22Rv1 (cell line): ENCODE measurements around the gene SLC26A1.

Experiments
- H3K27ac ChIP-seq: fragments of 450-650 bp; 2 replicates; pipeline ENCODE4 v1.5.1; 2017
- ZFX ChIP-seq: fragments of 450-650 bp; IDR thresholded peaks from 2 replicates; pipeline ENCODE4 v1.6.1; 2017; ENCODE audit warnings: antibody characterized with exemption, borderline replicate concordance
- TF ChIP-seq, protein P1 (sequence below): fragments of 450-650 bp; IDR thresholded peaks from 2 replicates; pipeline ENCODE4 v1.5.1; 2017; ENCODE audit warnings: mild to moderate bottlenecking

SLC26A1 gene

DNA sequence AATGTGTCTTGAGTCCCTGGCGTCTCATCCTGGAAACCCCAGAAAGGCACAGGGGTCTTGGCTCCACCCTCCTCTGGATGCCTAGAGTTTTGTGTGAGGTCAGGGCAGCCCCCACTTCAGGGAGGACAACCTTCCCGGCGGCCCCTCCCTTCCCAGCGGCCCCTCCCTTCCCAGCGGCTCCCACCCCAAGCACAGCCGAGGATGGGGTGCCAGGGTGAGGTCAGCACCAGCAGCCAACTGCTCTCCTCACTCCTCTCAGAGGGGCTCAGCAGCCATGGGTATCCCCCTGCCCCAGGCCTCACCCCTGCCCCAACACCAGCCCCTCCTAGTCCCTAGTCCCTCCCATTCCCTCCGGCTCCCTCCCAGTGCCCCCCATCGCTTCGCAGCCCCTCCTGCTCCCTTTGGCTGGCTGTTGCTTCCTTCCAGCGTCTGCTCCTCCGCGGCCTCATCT is 37.2 kb downstream of the SLC26A1 start:
- H3K27ac ChIP-seq = no peak overlapping the region
- TF ChIP-seq ZFX = no peak
- TF ChIP-seq, protein P1, sequence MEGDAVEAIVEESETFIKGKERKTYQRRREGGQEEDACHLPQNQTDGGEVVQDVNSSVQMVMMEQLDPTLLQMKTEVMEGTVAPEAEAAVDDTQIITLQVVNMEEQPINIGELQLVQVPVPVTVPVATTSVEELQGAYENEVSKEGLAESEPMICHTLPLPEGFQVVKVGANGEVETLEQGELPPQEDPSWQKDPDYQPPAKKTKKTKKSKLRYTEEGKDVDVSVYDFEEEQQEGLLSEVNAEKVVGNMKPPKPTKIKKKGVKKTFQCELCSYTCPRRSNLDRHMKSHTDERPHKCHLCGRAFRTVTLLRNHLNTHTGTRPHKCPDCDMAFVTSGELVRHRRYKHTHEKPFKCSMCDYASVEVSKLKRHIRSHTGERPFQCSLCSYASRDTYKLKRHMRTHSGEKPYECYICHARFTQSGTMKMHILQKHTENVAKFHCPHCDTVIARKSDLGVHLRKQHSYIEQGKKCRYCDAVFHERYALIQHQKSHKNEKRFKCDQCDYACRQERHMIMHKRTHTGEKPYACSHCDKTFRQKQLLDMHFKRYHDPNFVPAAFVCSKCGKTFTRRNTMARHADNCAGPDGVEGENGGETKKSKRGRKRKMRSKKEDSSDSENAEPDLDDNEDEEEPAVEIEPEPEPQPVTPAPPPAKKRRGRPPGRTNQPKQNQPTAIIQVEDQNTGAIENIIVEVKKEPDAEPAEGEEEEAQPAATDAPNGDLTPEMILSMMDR = no peak

DNA sequence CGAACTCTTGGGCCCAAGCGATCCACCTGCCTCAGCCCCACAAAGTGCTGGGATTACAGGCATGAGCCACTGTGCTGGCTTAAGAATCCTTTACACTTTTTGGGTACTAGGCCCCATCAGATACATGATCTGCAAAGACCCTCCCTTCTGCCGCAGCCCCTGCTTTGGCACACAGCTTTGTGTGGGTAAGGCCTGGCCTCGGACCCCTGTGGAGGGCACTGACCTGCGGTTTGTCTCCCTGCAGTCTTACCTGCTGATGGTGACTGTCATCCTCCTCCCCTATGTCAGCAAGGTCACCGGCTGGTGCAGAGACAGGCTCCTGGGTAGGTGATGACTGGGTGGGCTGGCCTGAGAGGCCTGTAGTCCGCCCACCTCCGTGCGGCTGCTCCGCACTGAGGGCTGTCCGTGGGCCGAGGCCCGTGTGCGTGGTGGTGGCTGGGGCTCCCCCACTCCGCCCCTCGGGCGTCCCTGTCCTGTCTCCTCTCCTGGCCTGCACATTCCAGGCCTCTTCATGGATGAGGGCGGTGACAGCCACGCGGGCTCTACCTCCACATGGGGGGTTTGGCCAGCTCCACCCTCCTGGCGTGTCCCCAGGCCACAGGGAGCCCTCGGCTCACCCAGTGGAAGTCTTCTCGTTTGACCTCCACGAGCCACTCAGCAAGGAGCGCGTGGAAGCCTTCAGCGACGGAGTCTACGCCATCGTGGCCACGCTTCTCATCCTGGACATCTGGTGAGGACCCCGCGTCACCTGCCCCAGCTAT is 37.9 kb downstream of the SLC26A1 start:
- TF ChIP-seq ZFX = no peak
- TF ChIP-seq, protein P1 = no peak

DNA sequence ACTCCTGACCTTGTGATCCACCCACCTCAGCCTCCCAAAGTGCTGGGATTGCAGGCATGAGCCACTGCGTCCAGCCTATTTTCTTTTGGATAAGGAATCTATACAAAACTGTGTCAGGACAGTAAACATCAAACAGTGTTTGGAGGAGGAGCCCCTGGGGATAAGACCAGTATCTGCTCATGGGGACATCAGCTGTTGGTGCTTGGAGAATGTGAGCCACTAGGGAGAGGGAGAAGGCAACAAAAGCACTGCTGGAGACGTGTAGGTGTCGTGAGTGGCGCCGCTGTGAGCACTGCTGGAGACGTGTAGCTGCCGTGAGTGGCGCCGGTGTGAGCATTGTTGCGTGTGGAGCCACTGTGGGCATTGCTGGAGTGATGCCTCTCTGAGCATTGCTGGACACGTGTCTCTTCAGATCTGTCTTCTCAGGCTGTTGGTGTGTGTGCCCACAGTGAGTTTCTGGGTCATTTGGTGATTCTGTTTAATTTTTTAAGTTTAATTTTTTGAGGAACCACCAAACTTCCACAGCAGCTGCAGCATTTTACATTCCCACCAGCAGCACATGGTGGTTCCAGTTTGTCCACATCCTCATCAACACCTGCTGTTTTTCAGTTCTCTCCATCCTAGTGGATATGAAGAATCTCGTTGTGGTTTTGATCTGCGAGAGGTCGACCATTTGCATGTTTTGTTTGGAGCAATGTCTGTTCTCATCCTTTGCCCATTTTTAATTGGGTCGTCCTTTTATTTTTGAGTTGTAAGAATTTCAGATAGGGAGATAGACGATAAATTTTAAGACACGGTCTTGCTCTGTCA is 38.8 kb downstream of the SLC26A1 start:
- no peak overlapping the region for H3K27ac ChIP-seq
- TF ChIP-seq, protein P1 = no peak
- no peak for TF ChIP-seq ZFX

More for the DNA sequence above, 37.9 kb downstream of the SLC26A1 start:
- no peak overlapping the region for H3K27ac ChIP-seq

DNA sequence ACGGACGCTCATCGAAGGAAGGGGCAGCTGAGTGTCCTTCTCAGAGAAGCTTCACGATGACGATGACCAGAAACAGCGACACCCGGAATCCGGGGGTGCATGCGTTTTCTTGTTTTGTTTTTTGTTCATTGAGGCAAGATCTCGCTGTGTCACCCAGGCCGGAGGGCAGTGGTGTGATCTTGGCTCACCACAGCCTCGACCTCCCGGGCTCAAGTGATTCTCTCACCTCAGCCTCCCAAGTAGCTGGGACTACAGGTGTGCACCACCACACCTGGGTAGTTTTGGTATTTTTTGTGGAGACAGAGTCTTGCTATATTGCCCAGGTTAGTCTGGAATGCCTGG is 39.7 kb downstream of the SLC26A1 start:
- H3K27ac ChIP-seq = no peak overlapping the region
- TF ChIP-seq ZFX = no peak
- TF ChIP-seq, protein P1 = no peak

DNA sequence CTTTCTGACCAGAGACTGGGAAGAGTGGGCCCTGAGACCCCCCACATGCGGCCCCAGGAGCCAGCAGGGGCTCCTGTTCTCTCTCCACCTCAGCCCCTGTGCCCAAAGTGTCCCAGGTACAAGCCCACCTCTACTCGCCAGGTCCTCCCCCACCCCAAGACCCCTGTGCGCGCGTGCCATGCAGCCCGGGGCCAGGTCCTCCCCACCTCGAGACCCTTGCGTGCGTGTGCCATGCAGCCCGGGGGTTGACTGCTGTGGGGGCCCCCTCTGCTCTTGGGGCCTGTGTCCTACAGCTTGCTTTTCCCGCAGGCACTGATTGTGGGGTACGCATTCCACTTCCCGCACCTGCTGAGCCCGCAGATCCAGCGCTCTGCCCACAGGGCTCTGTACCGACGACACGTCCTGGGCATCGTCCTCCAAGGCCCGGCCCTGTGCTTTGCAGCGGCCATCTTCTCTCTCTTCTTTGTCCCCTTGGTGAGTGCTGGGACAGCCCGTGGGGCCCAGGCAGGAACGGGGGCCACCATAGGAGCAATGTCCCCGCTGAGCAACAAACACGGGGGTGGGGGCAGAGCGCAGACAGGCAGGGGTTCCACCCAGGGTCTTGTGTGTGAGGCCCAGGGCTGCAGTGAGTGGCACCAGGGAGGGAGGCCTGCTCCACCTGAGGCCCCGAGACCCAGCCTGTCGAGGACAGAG is 40.2 kb downstream of the SLC26A1 start:
- H3K27ac ChIP-seq = no peak overlapping the region
- TF ChIP-seq ZFX = no peak
- TF ChIP-seq, protein P1 = no peak

DNA sequence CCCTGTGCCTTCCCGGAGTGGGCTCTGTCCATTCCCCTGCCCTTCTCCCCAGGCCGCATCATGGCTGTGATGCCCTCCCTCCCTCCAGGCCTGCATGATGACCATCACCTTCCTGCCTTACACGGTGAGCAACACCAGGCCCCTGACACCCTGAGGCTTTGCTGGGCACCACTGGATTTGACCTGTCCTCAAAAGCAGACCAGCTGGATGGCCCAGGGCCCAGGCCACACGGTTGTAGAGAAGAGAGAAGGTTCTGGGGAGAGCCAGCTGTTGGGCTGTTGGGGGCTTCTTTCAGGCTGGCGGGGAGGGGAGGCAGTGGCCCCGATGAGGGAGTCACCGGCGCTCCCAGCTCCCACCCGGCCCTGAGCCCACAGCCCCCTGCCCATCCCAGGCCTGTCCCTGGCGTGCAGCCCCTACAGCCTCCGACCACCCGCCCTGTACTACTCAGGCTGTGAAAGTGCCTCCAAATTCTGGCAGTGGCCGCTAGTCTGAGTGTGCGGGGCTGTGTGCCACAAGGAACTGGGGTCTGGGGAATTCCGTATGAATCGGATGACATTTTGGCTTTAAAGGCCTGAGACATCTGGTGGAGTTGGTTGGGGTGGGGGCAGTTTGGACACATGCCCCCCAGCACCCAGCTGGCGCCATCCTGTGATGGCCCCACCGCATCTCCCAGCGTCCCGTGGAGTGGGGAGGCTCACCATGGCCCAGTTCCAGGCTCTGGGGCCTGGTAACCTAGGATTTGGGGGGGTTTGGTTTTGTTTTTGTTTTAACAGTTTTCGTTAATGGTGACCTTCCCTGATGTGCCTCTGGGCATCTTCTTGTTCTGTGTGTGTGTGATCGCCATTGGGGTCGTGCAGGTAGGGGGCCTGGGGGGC is 41.4 kb downstream of the SLC26A1 start:
- no peak for TF ChIP-seq ZFX
- TF ChIP-seq, protein P1 = no peak
- H3K27ac ChIP-seq = no peak overlapping the region
